HFF-Myc (cell line): ENCODE data around the gene SLC13A5.
"Not testable (repeated sequence)": the region's sequence is repeated elsewhere in the genome, so short reads cannot be mapped to it uniquely, and the experiment has no call there.

Source experiments
- DNase-seq: peaks from one replicate; pipeline ENCODE4 v3.0.0-alpha.2; 2011; ENCODE audit warnings: low read depth; ENCODE audit errors: extremely low read depth
- H3K4me3 ChIP-seq: replicated peaks from 2 replicates; pipeline ENCODE4 v1.5.1; 2011; ENCODE audit warnings: low read depth, mild to moderate bottlenecking, control low read depth, low read length
- CTCF ChIP-seq: IDR thresholded peaks from 2 replicates; pipeline ENCODE4 v1.5.1; 2012; ENCODE audit warnings: mild to moderate bottlenecking, low read depth, low read length, control low read depth; ENCODE audit errors: missing control alignments

Gene SLC13A5

GRCh38 chr17:6660805-6661463 is 52.2 kb downstream of the SLC13A5 start:
- TF ChIP-seq CTCF: no peak
- H3K4me3 ChIP-seq: no peak overlapping the region
- DNase-seq: no peak

- no peak for TF ChIP-seq CTCF
- H3K4me3 ChIP-seq: no peak overlapping the region
- no peak for DNase-seq
Observed at GRCh38 chr17:6660101-6660500, 53.1 kb downstream of the SLC13A5 start.

- H3K4me3 ChIP-seq, DNase-seq: not testable (repeated sequence)
Observed at GRCh38 chr17:6658411-6658810, 54.8 kb downstream of the SLC13A5 start.

- no peak overlapping the region for H3K4me3 ChIP-seq
Observed at GRCh38 chr17:6657633-6658287, 55.4 kb downstream of the SLC13A5 start.

GRCh38 chr17:6656797-6657632 is 56.2 kb downstream of the SLC13A5 start:
- H3K4me3 ChIP-seq, DNase-seq: not testable (repeated sequence)

More at GRCh38 chr17:6657633-6658287, 55.4 kb downstream of the SLC13A5 start:
- no peak for TF ChIP-seq CTCF
- no peak for DNase-seq

- H3K4me3 ChIP-seq, DNase-seq: not testable (repeated sequence)
Observed at GRCh38 chr17:6655732-6656361, 57.3 kb downstream of the SLC13A5 start.

- no peak for DNase-seq
- TF ChIP-seq CTCF: no peak
- H3K4me3 ChIP-seq: no peak overlapping the region
Observed at GRCh38 chr17:6654841-6655731, 58.1 kb downstream of the SLC13A5 start.
